Fibroblast of mammary gland (primary cell): ENCODE data around the gene HOXB7.
A peak's percentile ranks its signal among the peaks of the same experiment; 100 is the strongest.

Experiments
- DNase-seq: peaks from one replicate; pipeline ENCODE4 v3.0.0-alpha.2; 2010; ENCODE audit warnings: low read depth
- H3K4me3 ChIP-seq: 2 replicates; pipeline ENCODE4 v1.5.1; 2011; ENCODE audit warnings: low read depth, mild to moderate bottlenecking, low read length, moderate library complexity; ENCODE audit not compliant: control insufficient read depth
- TF ChIP-seq, protein P1 (sequence below): conservative IDR thresholded peaks from 2 replicates; pipeline ENCODE4 v1.5.1; 2011; ENCODE audit warnings: low read depth, low read length, inconsistent platforms; ENCODE audit not compliant: control insufficient read depth, insufficient read depth

Gene HOXB7

DNA sequence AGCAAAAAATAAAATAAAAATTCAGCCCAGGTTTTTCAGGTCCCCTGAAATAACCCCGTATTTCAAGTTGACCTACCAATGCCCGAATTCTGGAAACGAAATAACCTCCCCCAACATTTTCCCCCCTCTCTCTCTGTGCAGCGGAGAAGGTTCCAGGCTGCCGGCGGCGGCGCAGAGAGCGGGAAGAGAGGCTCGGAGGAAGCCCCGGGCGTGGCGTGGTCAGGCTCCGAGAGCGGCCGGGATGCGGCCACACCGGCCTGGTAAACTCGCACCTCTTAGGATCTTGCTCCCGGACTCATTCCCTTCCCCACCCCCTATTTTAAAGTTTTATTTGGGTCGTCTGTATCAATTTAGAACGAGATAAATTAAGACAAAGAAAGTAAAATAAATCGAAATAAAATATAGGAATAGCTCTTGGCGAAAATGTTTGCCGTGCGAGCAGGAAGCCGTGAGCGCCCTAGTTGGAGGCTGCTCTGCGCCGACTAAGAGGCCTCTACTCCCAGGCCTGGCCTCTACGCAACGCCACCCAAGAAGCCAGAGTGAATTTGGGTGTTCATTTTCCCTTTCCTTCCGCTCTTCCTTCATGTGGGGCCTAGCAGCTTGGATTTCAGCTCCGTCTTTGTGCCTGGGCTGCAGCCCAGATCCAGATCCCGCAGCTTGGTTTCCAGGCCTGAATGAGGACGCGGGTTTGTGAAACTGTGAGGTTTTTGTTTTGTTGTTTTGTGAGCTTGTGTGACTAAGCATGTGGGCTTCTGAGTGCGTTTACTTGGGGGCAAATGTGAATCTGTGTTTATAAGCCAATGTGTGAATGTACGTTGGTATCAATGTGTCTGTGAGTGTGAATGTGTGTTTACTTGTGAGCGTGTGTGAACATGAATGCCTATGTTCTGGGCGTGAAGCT, 4.6 kb downstream of the HOXB7 start:
- TF ChIP-seq, protein P1, sequence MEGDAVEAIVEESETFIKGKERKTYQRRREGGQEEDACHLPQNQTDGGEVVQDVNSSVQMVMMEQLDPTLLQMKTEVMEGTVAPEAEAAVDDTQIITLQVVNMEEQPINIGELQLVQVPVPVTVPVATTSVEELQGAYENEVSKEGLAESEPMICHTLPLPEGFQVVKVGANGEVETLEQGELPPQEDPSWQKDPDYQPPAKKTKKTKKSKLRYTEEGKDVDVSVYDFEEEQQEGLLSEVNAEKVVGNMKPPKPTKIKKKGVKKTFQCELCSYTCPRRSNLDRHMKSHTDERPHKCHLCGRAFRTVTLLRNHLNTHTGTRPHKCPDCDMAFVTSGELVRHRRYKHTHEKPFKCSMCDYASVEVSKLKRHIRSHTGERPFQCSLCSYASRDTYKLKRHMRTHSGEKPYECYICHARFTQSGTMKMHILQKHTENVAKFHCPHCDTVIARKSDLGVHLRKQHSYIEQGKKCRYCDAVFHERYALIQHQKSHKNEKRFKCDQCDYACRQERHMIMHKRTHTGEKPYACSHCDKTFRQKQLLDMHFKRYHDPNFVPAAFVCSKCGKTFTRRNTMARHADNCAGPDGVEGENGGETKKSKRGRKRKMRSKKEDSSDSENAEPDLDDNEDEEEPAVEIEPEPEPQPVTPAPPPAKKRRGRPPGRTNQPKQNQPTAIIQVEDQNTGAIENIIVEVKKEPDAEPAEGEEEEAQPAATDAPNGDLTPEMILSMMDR, result no peak
- DNase-seq, result no peak
- H3K4me3 ChIP-seq, result no peak overlapping the region

DNA sequence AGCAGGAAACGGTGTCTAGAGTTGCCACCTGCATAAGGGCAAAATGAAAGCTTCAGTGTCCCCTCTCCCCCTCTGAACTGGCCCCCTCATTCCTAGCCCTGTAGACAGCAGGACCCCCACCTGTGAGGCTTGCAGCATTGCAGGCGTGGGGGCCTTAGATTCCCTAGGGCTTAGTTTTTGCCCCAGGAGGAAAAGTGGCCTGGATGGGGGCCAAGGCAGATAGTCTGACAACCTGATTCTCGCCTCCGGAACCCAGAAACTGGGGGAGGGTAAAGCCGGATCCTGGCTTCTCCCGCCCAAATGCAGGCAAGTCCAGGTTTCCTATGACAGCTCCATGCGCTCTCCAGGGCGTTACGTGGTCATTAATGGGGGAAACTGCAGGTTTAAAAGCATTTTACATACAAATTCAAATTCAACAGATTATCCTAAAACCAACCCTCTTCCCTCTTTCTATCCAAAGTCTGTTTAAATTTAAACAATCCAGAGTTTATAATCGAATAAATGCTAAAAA, 5.4 kb downstream of the HOXB7 start:
- TF ChIP-seq, protein P1, result no peak
- H3K4me3 ChIP-seq, result peak overlapping the region; percentile 88
- DNase-seq, result no peak

DNA sequence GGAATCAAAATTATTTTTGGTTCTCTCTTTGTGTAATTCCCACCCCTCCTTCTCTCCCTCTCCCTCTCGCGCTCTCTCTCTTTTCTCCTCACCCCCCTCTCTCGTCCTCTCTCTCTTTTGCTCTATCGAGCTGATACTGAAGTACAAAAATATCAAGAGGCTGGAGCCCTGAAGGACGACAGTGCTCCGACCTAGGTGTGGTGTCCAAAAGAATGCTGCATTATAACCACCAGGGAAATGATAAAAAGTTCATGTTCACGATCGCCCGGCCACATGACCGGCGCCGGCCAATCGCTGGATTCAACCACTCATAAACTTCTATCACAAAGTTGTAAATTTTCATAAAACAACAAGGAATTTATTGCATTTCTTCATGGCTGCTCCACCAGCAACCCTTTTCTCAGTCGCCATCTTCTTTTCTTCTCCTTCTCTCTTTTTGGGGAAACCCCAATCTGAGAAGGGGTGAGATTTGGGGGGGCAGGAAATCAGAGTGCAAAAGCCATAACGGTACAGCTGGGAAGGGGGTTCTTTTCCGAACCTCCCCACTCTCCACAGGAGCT, 6.0 kb downstream of the HOXB7 start, which contains the start of gene HOXB6:
TSS of gene HOXB6 (minus strand) at position 217 of the 560 bp plus-strand sequence. CDS start 6,836 bp downstream, outside the sequence.
- peak; percentile 63 for DNase-seq
- TF ChIP-seq, protein P1, result no peak
- H3K4me3 ChIP-seq, result peak within 1 kb of the TSS; percentile 88

DNA sequence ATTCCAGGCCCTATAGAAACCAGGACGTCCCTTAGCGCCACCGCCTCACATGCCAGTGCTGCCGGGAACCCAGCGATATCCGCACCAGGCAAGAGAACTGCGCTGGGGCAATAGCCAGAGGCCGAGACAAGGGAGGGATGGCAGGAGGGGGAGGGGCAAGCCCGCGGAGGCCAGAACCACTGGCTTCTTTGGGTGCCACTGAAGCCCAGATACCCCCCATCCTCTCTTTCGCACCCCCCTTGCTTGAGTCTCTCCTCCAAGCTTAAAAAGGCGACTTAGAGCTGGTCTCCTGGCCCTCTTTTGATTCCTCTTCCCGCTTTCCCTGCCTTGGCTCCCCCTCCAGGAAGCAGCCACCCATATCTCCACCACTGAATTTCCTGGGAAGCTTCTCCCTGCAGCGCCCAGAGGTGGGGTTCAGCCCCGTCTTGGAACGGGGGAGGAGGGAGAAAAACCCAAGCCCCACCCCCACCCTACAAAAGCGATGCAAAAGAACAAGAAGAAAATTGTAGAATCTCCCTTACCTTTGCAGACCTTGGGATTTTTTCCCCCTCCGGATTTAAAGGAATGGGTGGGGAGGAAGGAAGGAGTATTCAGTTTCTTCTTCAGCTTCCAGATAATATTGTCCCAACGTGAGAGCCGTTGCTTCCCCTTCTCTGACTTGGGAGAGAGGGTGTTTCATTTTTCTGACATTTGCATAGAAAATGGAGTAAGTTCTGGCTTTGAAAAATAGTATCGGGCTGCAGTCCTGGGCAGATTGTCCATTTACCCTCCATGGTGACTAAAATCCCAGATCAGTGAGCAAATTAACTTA, 6.7 kb downstream of the HOXB7 start:
- TF ChIP-seq, protein P1, result peak; percentile 10
- peak; percentile 70 for DNase-seq
- H3K4me3 ChIP-seq, result peak overlapping the region; percentile 88

DNA sequence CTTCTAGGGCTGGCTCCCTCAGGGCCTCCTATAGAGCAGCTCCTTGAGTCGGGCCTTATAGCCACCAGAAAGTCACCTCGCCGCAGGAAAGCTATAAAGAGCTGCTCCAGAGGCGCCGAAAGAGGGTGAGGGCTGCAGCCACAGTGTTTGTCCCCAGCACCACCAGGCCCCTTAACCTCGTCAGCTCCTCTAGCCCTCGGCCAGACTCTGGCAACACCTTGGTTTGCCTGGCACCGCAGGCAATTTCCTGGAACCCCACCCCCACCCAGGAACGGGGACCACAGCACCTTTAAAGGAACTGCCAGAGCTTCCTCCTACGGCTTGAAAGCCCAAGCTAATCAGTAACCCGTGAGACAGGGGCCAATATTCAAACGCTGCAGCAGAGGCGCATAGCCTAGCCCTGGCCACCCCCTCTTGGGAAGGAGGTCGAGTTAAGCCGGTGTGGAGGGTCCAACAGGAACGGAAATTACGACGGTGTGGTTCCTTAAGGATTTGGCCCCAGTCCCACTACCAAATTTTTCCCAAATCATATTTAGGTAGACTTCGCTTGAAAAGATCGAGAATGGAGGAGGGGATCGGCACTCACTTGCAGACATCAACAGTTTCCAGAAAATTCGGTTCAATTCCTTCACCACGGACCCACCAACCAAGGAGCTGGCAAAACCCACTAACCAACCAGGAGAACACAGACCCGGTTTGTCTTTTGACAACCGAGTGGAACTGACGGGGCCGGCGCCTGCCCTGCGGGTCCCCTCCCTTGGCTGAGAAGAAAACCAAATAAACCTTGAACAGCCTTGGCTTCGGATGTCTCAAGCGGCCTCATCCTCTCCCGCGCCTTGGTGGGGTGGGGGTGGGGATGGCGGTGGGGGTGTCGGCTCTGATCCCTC, 9.0 kb downstream of the HOXB7 start:
- peak overlapping the region; percentile 88 for H3K4me3 ChIP-seq
- no peak for DNase-seq
- TF ChIP-seq, protein P1, result no peak
